NCI-H69 (cell line): Measurements from ENCODE around the gene NOTUM.

Experiments used
- DNase-seq: peaks from one replicate; lab custom pipeline; 2025; lab: John Stamatoyannopoulos, UW

The NOTUM gene

DNA sequence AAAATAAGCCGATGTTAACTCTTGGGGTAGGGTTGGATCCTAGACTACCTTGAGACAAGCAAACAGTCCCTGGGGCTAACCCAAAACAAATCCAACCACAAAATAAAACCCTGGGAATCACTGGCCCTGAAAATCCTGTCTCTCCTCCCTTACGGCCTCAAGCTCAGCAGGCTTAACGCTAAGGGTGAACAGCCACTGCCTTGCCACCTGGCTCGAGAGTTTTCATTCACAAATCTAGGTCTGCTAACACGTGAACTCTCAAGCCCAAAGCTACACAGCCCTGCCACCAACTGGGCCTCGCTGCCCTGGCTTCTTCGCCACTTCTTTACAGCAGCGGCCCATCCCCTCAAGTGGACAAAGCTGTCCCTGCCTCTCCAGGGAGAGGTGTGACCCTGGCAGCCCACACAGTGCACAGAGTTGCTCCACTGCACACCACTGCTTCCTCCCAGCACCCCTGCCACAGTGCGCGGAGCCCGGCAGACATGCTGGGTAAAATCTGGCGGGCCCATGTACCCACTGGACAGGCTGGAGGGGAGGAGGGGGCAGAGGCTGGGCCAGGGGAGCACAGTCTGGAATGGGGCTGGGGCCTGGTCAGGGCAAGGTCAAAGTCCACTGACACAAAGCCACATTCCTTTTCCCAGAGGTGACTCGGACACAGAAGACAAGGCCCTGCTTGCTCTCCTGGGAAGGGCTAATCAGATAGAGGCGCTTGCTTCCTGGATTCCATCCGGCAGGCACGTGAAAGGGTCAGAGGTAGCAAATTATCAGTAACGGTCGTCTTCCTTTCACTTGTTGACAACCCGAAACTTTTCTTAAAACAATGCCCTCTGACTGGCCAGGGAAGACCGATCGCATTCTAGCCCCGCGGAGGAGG is 50.8 kb downstream of the NOTUM start:
- peak; percentile 60 for DNase-seq

DNA sequence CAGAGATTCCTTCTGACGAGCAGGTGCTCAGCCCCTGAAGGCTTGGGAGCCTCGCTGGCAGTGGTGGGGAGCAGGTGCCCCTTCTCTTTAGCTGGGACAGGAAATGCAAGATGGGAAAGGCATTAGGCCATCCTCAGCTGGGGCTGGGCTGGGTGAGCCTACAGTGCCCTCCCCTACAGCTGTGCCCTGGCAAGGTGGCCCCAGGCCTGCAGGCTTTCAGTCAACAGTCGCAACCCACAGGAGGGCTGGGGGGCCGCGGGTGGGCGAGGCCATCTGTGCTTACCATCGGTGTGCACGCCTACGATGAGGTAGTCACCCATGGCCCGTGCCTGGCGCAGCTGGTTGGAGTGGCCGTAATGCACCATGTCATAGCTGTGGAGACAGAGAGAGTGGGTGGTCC is 51.8 kb downstream of the NOTUM start:
- DNase-seq, result no peak

DNA sequence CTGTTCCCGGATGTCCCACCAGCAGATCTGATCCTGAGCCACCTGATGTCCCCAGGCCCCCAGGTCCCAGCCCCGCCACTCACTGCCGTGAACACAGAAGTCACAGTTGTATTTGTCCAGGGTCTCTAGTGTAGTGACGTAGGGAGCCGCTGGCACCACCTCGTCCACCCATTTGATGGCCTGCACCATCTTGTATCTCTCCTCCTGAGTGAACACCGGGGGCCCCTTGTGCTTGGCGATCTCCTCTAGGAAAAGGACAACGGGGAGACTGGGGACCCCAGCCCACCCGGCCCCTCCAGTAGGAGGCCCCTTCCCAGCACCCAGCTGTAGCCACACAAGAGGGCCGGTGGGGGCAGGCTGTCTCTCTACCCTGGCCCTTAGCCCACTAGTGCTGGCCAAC is 52.2 kb downstream of the NOTUM start:
- DNase-seq, result no peak

DNA sequence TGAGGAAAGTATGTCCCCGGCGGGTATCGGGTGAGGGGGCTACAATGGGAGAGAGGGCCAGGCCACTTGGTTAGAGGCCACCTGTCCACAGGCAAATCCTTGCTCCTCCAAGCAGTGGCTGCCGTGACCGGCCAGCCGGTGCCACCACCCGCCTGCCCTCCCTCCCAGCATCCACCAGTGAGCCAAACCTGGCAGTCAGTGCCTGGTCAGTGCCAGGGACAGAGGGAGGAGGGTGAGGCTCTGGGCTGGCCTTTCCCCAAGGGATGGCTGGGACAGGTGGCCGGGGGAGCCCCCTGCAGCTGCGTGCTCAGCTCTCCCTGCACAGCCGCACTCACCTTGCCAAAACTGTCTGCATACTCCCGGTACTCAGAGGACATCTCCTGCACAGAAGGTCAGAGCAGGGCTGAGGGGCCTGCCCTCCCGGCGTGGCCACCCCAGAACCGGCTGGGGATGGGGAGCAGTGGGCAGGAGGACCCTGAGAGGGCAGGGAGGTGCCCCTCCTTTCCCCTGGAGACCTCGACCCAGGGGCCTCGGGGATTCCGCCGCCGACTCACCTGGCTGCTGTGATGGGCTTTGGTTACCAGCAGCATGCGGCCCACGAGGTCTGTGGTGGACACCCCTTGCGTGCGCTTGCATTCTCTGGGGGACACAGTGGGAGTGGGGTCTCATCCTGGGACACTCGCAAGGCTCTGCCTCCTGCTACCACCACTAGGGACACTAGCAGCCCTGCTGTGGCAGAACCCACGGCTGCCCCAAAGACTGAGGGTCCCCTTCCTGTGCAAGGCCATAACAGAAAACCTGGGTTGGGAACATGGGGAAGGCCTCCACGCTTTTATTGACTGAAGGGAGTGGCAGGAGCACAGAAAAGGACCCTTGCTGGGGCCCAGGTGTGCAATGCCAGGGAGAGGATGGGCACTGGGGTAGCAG is 53.5 kb downstream of the NOTUM start:
- no peak for DNase-seq

DNA sequence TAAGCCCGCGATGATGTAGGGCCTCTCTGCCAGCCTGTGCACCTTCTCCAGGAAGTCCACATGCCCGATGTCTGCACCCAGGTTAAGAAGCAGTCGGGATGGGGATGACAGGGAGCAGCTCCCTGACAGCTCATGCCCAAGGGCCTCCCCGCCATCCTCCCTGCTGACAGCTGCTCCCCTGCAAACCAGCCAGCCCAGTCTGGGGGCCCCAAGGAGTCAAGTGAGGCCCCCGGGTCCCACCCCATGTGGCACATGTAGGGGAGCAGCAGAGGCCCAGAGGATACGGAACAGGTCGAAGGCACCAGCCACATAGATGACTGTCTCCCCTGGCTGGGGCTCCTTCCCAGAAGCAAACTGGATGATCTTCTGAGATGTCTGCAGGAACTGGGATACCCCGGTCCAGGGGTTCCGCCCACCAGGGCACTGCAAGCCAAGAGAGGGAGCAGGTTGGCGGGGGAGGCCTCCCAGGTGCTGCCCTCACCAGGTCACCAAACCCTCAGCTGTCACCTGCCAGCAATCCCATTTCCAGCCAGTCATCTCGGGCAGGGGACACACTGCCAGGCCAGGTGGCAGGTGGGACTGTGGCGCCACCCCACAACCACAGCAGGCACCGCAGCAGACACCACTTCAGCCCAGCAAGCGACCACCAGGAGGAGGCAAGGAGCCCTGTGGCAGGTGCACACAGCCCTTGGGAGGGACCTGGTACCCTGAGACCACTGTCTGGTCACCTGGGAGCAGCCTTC is 54.3 kb downstream of the NOTUM start:
- DNase-seq, result peak; percentile 35

DNA sequence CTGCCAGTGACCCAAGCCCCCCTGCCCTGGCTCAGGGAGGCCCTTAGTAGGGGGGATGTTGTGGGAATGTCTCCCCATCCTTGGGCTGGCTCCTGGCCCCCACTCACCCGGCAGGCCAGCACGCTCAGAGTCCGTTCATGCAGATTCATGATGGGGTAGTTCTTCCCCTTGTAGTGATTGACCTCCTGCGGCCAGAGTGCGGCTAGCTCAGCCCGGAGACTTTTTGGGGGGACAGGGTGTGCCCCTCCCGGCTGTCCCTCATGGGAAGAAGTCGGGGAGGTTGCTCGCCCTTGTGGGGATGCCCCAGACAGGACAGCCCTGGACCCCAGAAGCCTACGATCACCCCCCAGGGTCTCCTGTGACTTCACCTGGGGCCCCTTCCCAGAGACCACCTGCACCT is 55.0 kb downstream of the NOTUM start:
- no peak for DNase-seq

DNA sequence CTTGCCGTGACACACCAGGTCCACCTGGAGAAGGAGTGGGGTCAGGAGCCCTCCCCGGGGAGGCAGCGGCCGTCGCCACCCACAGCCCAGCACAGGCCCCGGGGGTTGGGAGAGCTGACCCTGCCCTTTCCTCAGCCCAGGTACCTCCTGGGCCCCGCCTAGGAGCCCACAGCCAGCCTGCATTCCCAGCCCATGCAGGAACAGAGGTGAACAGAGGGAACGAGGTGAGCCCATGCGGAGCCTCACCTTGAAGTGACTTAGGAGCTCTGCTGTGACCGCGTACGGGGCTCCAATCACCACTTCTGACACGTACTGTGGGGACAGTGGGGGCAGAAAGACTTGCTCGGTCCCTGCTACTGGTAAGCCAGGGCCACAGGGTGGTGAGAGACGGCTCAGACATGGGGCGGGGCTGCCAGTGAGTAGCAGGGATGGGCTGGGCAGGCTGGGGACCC is 55.5 kb downstream of the NOTUM start:
- DNase-seq, result no peak

DNA sequence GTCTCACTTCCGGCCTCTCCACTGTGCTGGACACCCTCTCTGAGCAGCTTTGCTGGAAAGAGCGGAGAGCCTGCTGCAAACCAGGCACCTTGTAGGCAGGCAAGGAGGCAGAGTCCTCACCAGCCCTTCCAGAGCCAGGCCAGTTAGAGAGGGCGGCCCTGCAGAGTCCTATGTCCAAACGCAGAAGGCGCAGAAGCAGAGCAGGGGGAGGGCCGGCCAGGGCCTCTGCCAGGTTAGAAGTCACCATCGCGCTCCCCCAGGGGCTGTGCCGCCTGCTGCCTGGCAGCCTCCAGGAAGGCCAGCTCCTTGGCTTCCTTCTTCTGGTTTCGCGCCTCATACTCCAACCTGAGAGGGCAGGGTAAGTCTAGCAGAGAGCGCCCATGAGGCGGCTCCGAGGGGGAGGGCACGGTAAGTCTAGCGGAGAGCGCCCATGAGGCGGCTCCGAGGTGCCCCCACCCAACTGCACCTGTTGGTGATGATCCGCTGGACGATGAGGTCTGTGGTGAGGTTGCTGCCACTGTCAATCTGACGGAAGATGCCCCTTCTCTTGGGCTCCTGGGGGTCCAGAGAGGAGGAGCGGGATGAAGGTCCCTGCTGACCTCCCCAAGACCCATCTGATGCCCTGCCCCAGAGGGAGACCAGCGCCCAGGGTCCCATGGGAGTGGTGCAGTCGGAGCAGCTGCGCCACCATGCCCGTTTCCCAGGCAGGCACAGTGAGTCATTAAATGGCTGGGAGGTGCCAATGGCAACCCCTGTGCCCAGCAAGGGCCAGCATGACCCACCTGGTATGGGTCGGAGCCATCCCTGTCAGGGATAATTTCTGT is 56.2 kb downstream of the NOTUM start:
- no peak for DNase-seq

DNA sequence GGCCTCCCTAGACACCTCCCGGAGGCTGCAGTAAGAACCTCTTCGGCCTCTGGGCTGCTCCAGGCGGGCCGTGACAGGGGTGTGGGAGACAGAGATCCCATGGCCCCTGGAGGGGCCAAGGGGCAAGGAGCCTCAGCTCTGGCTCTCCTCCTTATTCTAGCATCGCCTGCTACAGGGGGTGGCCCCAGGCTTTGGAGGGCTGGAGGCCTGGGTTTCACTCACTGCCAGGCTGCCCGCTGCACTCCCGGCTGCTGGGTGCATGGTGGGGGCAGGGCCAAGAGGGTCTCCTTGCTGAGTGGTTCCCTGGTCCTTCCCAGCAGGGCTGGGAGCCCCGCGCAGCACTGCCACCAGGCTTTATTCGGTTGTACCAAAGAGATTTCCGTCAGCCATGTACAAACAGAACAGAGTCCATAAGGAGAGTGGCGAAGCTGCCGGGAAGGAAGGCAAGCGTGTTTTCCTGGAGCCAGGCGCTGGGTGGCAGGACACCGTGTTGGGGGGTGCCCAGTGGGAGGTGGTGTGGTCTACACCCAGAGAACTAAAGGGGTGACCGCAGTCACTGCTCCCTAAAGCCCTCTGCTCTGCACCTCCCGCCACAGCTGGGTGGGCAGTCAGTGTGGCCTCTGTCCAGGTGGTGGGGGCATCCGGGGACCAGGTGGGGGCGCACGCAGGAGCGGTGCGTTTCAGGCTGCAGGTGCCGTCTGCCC is 56.9 kb downstream of the NOTUM start:
- DNase-seq, result no peak

DNA sequence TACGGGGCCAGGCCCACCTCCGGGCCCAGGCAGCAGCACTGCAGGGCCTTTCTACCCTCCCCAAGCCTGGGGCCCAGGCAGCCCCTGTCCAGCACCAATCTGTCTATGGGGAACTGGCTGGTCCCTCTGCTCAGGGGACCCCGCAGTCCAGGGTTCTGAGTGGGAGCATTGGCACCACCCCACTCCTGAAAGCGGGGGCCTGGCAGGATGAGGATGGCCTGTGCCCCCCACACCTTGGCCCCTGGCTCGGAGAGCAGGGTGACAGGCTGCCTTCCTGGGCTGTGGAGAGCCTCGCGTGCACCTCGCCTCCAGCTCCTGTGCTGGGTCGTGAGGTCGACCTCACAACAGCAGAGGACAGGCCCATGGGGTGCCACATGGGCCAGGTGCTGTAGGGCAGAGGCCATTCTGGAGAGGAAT is 57.6 kb downstream of the NOTUM start:
- no peak for DNase-seq

DNA sequence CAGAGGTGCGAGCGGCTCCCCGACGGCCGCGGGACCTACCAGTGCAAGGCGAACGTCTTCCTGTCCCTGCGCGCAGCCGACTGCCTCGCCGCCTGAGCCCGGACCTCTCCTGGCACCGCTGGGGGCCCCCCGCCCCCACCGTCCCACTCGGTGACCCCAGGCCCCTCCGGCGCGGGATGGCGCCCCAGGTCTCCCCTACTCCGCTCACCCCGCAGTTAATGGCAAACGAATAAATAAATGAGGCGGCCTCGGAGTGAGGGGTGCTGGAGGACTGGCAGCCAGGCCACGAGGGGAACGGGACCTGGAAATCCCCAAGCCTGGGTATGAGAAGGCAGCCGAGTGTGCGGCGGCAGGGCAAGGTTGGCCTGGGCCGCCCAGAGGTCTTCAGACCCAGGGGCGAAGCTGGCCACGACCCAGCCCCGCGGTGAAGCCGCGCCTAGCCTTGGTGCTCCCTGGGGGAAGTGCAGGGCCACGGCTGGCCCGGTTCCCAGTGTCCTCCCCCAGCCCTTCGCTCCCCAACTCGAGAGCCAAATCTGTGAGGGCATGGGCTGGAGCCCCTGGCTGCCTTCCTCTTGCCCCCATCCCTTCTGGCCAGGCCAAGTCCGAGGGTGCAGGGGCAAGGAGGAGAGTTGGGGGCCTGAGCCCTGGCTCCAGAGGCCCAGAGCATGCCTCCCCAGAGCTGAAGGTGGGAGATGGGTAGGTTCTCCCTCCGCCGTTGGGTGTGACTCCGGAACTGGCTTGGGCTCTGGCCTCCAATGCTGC is 58.2 kb downstream of the NOTUM start:
- no peak for DNase-seq
